GM19468 (cell line): ENCODE measurements around the gene HOXA4.

Experiments used
- ATAC-seq: cut with Tn5 transposase; IDR thresholded peaks from one replicate; pipeline ENCODE4 v1.9.1; 2021; ENCODE audit warnings: mild to moderate bottlenecking, moderate library complexity, moderate number of reproducible peaks; ENCODE audit not compliant: unreplicated experiment; ENCODE audit errors: extremely low read depth

Gene HOXA4

GRCh38 chr7:27138985-27139333 is 8.4 kb upstream of the HOXA4 start:
- ATAC-seq, result no peak

GRCh38 chr7:27138472-27138871 is 7.9 kb upstream of the HOXA4 start:
- no peak for ATAC-seq

GRCh38 chr7:27137640-27138315 is 7.2 kb upstream of the HOXA4 start:
- no peak for ATAC-seq

- no peak for ATAC-seq
Measured at GRCh38 chr7:27134392-27134791, 3.8 kb upstream of the HOXA4 start.

- ATAC-seq, result no peak
Measured at GRCh38 chr7:27133409-27134231, 3.1 kb upstream of the HOXA4 start.

- ATAC-seq, result no peak
Measured at GRCh38 chr7:27132978-27133377, 2.4 kb upstream of the HOXA4 start.

- no peak for ATAC-seq
Measured at GRCh38 chr7:27132214-27132613, 1.7 kb upstream of the HOXA4 start.

GRCh38 chr7:27131390-27131819 is 848 bp upstream of the HOXA4 start:
- no peak for ATAC-seq

GRCh38 chr7:27129729-27130539 is 623 bp downstream of the HOXA4 start:
- no peak for ATAC-seq

- ATAC-seq, result no peak
Measured at GRCh38 chr7:27128776-27129728, 1.5 kb downstream of the HOXA4 start.

GRCh38 chr7:27128034-27128433 is 2.5 kb downstream of the HOXA4 start:
- no peak for ATAC-seq

- ATAC-seq, result no peak
Measured at GRCh38 chr7:27126596-27127327, 3.8 kb downstream of the HOXA4 start.

GRCh38 chr7:27125986-27126394 is 4.6 kb downstream of the HOXA4 start:
- no peak for ATAC-seq

GRCh38 chr7:27124902-27125689 is 5.5 kb downstream of the HOXA4 start:
- no peak for ATAC-seq

- ATAC-seq, result no peak
Measured at GRCh38 chr7:27124096-27124901, 6.3 kb downstream of the HOXA4 start.

GRCh38 chr7:27123477-27124053 is 7.0 kb downstream of the HOXA4 start:
- ATAC-seq, result no peak

GRCh38 chr7:27123007-27123476 is 7.5 kb downstream of the HOXA4 start:
- no peak for ATAC-seq
